ENCODE data around the gene HDAC4.

Gene HDAC4

DNA sequence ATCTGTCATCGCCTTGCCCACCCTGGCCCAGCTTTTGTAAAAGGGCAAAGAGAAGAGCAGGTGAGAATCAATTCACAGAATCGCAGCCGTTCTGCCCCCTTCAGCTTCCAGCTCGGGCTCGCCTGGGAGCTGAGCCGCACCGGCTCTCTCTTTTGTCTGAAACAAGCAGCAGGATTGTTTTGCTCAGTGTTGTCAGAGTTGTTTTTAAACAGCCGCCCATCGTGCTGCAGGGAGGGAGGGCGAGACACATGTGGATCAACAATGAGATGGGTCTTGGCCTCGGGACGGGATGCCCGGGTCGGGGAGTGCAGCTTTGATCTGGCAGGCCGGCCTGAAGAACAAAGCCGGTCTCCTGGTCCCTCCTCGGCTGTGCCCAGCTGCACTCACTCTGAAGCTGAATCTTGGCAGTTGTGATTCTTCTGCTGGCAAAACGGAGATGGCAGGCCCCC, 39.7 kb upstream of the HDAC4 start:
- Histone ChIP-seq H3K4me3 (ENCODE audit: insufficient read depth, low read depth, low read length, poor library complexity, severe bottlenecking) (no peak overlapping the region), H3K9me3 (ENCODE audit: control insufficient read depth, low read length) (no peaks in the 10 kb centered on the region), H3K4me1 (ENCODE audit: control insufficient read depth, insufficient read depth, low read length, poor library complexity, severe bottlenecking) (peaks cover 10% of the 10 kb centered on the region), H3K27me3 (replicated peaks; ENCODE audit: control insufficient read depth, insufficient read depth, low read length, poor library complexity, severe bottlenecking) (peaks cover 7% of the 10 kb centered on the region), H3K27ac (ENCODE audit: insufficient read depth, low read length, poor library complexity, severe bottlenecking) (no peak overlapping the region), H3K36me3 (ENCODE audit: control insufficient read depth, insufficient read depth, low read length) (no peaks in the 10 kb centered on the region)
- no peak for DNase-seq

DNA sequence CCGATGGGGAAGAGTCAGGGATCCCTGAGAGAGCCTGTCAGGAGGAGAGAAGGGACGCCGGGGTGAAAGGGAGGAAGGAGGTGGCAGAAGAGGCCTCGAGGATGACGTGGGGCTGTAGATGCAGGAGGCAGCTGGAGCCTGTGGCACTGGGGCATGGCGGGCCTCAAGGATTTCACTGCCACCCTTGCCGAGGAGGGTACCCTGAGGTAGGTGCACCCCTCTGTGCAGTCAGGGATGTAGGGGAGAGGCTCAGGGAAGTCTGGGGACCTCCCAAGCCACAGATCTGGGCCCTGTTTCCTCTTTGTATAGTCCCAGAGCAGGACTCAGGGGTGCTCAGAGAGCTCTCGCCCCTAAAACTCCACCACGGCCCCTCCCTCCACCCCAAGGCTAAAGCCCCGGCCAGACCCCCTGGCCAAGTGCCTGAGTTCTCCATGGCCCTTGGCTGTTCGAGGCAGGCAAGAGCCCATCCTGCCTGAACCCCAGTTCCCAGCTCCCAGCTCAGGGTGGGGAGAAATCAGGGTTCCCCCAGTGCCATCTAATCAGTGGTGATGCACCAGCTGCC, 39.0 kb upstream of the HDAC4 start:
- DNase-seq: no peak
- Histone ChIP-seq H3K27me3 (replicated peaks; ENCODE audit: control insufficient read depth, insufficient read depth, low read length, poor library complexity, severe bottlenecking) (peaks cover 7% of the 10 kb centered on the region), H3K4me3 (ENCODE audit: insufficient read depth, low read depth, low read length, poor library complexity, severe bottlenecking) (no peak overlapping the region), H3K27ac (ENCODE audit: insufficient read depth, low read length, poor library complexity, severe bottlenecking) (no peak overlapping the region), H3K4me1 (ENCODE audit: control insufficient read depth, insufficient read depth, low read length, poor library complexity, severe bottlenecking) (peaks cover 10% of the 10 kb centered on the region), H3K36me3 (ENCODE audit: control insufficient read depth, insufficient read depth, low read length) (no peaks in the 10 kb centered on the region), H3K9me3 (ENCODE audit: control insufficient read depth, low read length) (no peaks in the 10 kb centered on the region)

DNA sequence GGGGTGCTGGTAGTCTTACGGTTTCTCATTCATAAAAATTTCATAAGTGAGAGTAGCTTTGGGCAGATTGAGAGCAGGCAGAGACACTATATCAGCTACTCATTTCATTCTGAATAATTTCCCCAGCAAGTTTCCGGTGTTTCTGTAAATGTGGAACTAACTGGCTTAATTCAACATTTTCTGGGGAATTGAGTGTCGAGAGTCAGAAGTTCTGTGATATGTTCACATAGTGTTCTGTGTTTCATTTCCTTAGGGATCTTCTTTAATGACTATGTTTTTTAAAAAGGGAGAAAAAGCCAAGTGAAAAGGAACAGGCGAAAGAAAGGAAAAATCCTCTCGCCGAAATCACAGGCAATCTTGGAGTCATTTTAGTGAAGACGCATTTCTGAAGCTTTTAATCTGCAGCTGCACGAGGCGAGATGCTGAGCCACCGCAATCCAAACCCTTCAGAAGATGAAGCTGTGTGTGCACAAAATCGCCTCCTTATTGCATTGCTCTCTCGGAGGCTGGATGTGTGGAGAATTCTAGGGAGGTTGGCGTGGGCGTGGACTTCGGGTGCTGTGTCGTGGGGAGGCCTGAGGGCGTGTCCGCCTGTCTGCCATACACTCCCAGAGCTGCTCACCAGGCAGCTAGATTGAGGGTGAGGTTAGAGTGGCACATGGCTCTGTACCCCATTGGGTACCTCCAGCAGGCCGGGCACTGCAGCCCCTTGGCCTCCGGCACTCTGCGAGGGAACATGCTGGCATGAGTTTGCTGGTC, 38.4 kb upstream of the HDAC4 start:
- Histone ChIP-seq H3K36me3 (ENCODE audit: control insufficient read depth, insufficient read depth, low read length) (no peaks in the 10 kb centered on the region), H3K27me3 (replicated peaks; ENCODE audit: control insufficient read depth, insufficient read depth, low read length, poor library complexity, severe bottlenecking) (peaks cover 7% of the 10 kb centered on the region), H3K27ac (ENCODE audit: insufficient read depth, low read length, poor library complexity, severe bottlenecking) (no peak overlapping the region), H3K4me3 (ENCODE audit: insufficient read depth, low read depth, low read length, poor library complexity, severe bottlenecking) (no peak overlapping the region), H3K4me1 (ENCODE audit: control insufficient read depth, insufficient read depth, low read length, poor library complexity, severe bottlenecking) (peaks cover 10% of the 10 kb centered on the region), H3K9me3 (ENCODE audit: control insufficient read depth, low read length) (no peaks in the 10 kb centered on the region)
- no peak for DNase-seq

DNA sequence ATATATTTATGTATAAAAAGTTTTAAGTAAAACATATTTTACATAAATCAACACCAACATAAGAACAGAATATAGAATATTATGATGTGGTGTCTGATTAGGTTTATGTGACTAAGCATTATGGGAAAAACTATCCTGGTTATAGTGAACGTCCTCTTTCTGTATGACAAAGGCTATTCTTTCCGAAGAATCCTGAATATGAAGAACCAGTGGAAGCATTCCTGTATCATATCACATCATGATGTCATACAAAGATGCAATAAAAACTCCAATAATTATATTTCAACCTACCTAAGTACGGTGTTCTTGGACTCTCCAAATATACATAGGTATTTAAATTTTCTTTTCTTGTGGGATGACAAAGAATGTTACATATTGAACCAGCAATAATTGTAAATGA, 37.5 kb upstream of the HDAC4 start:
- Histone ChIP-seq H3K27me3 (replicated peaks; ENCODE audit: control insufficient read depth, insufficient read depth, low read length, poor library complexity, severe bottlenecking) (peaks cover 7% of the 10 kb centered on the region), H3K9me3 (ENCODE audit: control insufficient read depth, low read length) (no peaks in the 10 kb centered on the region), H3K36me3 (ENCODE audit: control insufficient read depth, insufficient read depth, low read length) (no peaks in the 10 kb centered on the region), H3K4me3 (ENCODE audit: insufficient read depth, low read depth, low read length, poor library complexity, severe bottlenecking) (no peak overlapping the region), H3K4me1 (ENCODE audit: control insufficient read depth, insufficient read depth, low read length, poor library complexity, severe bottlenecking) (peaks cover 10% of the 10 kb centered on the region), H3K27ac (ENCODE audit: insufficient read depth, low read length, poor library complexity, severe bottlenecking) (no peak overlapping the region)
- DNase-seq: no peak

DNA sequence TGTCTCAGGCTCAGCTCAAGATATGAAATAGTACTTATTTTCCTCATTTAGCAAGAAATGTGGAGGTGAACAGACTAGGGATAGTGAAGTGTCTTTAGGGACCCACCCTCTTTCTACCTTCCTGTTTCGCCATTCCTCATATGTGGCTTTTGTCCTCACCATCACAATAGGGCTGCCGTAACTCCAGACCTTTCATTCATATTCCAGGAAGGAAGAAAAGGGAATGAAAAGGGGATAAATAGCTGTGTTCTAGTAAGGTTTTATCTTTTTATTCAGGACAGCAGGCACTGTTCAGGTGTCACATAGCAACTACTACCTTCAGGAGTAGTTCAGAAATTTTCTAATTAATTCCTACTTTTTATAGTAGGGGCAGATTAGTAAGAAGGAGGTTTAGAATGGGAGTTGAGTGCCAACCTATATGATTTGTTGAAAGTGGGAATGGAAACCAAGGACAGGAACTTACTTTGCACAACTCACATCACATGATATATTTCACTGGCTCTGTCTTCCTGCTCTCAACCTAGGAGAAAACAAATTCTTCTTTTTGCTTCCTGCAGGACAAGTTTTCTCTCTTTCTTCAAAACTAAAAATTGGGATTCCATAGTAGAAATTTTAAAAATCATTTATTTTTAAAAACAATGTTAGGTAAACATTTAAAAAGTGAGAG, 36.0 kb upstream of the HDAC4 start:
- H3K4me1 ChIP-seq (ENCODE audit: control insufficient read depth, insufficient read depth, low read length, poor library complexity, severe bottlenecking): peaks cover 9% of the 10 kb centered on the region
- H3K27ac ChIP-seq (ENCODE audit: insufficient read depth, low read length, poor library complexity, severe bottlenecking): no peak overlapping the region
- no peaks in the 10 kb centered on the region for H3K36me3 ChIP-seq (ENCODE audit: control insufficient read depth, insufficient read depth, low read length)
- DNase-seq: no peak
- no peaks in the 10 kb centered on the region for H3K9me3 ChIP-seq (ENCODE audit: control insufficient read depth, low read length)
- H3K27me3 ChIP-seq (replicated peaks; ENCODE audit: control insufficient read depth, insufficient read depth, low read length, poor library complexity, severe bottlenecking): peaks cover 7% of the 10 kb centered on the region
- no peak overlapping the region for H3K4me3 ChIP-seq (ENCODE audit: insufficient read depth, low read depth, low read length, poor library complexity, severe bottlenecking)

DNA sequence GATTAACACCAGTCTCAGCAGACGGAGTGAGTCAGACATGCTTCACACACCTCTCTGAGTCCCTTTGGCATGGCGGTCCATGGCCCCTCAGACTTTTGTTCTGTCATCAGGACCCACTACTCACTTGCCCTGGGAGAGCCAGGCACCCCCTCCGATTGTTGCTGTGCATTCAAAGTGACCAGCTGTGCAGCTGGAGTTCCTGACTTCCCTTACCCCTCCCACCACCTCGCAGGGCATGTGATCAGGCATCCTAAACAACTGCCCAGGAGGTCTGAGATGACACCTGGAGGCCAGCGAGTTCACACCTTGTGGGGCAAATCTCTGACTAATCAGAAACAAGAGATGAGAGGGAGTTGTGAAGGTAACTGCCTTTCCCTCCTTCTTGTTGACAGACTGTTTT, 35.3 kb upstream of the HDAC4 start:
- H3K27ac ChIP-seq (ENCODE audit: insufficient read depth, low read length, poor library complexity, severe bottlenecking): no peak overlapping the region
- H3K4me3 ChIP-seq (ENCODE audit: insufficient read depth, low read depth, low read length, poor library complexity, severe bottlenecking): no peak overlapping the region
- H3K27me3 ChIP-seq (replicated peaks; ENCODE audit: control insufficient read depth, insufficient read depth, low read length, poor library complexity, severe bottlenecking): peaks cover 7% of the 10 kb centered on the region
- no peak for DNase-seq
- peaks cover 3% of the 10 kb centered on the region for H3K4me1 ChIP-seq (ENCODE audit: control insufficient read depth, insufficient read depth, low read length, poor library complexity, severe bottlenecking)
- H3K9me3 ChIP-seq (ENCODE audit: control insufficient read depth, low read length): no peaks in the 10 kb centered on the region
- no peaks in the 10 kb centered on the region for H3K36me3 ChIP-seq (ENCODE audit: control insufficient read depth, insufficient read depth, low read length)

DNA sequence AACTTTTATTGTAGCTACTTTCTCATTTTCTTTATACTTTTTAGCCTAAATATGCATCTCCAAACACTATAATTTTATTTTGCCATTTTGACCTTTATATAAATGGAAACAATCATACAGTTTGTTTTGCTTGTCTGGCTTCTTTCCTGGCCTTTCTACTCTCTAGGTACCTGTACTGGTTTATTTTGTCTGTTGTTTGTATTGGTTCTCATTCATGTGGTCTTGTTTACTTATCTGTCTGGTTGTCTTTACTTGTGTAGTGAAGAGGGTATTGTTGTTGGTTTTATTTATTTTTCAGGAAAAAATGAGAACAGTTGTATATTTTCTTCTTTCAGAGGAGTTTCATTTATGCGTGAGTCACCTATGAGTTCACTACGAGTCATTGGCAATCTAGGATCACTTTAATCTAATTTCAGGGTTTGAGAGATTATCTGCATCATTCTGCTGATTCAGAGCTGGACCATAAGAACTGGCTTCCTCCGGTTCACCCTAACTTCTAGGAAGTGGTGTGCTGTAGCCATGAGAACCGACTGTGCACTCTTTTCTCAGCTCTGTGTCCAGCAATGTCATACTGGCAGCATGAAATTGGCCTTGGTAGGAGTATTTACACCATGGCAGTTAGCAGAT, 33.1 kb upstream of the HDAC4 start:
- no peaks in the 10 kb centered on the region for H3K27me3 ChIP-seq (replicated peaks; ENCODE audit: control insufficient read depth, insufficient read depth, low read length, poor library complexity, severe bottlenecking)
- H3K36me3 ChIP-seq (ENCODE audit: control insufficient read depth, insufficient read depth, low read length): no peaks in the 10 kb centered on the region
- H3K9me3 ChIP-seq (ENCODE audit: control insufficient read depth, low read length): no peaks in the 10 kb centered on the region
- no peak for DNase-seq
- H3K4me3 ChIP-seq (ENCODE audit: insufficient read depth, low read depth, low read length, poor library complexity, severe bottlenecking): no peak overlapping the region
- H3K27ac ChIP-seq (ENCODE audit: insufficient read depth, low read length, poor library complexity, severe bottlenecking): no peak overlapping the region
- H3K4me1 ChIP-seq (ENCODE audit: control insufficient read depth, insufficient read depth, low read length, poor library complexity, severe bottlenecking): no peaks in the 10 kb centered on the region

DNA sequence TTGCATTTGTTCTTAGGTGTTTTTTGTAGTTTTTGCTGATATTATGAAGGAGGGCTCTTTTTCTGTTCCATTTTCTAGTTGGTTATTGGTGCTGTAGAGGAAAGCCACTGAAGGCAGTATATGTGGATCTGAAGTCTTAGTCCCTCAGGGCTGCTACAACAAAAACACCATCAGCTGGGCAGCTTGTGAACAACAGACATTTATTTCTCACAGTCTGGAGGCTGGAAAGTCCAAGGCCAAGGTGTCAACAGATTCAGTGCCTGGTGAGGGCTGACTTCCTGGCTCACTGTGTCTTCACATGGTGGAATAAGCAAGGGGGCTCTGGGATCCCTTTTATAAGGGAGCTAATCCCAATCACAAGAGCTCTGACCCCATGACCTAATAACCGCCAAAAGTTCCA, 31.4 kb upstream of the HDAC4 start:
- H3K27ac ChIP-seq (ENCODE audit: insufficient read depth, low read length, poor library complexity, severe bottlenecking): no peak overlapping the region
- no peak overlapping the region for H3K4me3 ChIP-seq (ENCODE audit: insufficient read depth, low read depth, low read length, poor library complexity, severe bottlenecking)
- H3K9me3 ChIP-seq (ENCODE audit: control insufficient read depth, low read length): no peaks in the 10 kb centered on the region
- H3K4me1 ChIP-seq (ENCODE audit: control insufficient read depth, insufficient read depth, low read length, poor library complexity, severe bottlenecking): no peaks in the 10 kb centered on the region
- no peaks in the 10 kb centered on the region for H3K36me3 ChIP-seq (ENCODE audit: control insufficient read depth, insufficient read depth, low read length)
- H3K27me3 ChIP-seq (replicated peaks; ENCODE audit: control insufficient read depth, insufficient read depth, low read length, poor library complexity, severe bottlenecking): no peaks in the 10 kb centered on the region
- no peak for DNase-seq

DNA sequence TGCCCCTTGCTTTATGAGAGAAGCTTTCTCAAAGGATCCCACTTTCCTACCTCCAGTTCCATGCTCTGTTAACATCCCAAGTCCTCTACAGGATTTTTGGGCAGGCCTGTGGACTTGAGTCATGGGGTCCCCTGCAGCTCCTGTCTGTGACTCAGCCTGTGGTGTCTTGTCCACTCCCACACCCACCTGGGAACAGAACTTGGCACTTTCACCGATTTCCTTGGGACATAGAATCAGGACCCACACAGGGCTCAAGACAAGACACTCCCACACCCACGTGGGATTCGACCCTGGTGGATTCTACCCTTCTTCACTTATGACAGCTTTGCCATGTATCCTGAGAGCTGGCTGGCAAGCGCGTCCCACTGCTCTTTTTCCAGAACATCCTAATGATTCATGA, 30.7 kb upstream of the HDAC4 start:
- no peaks in the 10 kb centered on the region for H3K4me1 ChIP-seq (ENCODE audit: control insufficient read depth, insufficient read depth, low read length, poor library complexity, severe bottlenecking)
- no peak for DNase-seq
- H3K27me3 ChIP-seq (replicated peaks; ENCODE audit: control insufficient read depth, insufficient read depth, low read length, poor library complexity, severe bottlenecking): no peaks in the 10 kb centered on the region
- H3K4me3 ChIP-seq (ENCODE audit: insufficient read depth, low read depth, low read length, poor library complexity, severe bottlenecking): no peak overlapping the region
- no peaks in the 10 kb centered on the region for H3K36me3 ChIP-seq (ENCODE audit: control insufficient read depth, insufficient read depth, low read length)
- H3K27ac ChIP-seq (ENCODE audit: insufficient read depth, low read length, poor library complexity, severe bottlenecking): no peak overlapping the region
- no peaks in the 10 kb centered on the region for H3K9me3 ChIP-seq (ENCODE audit: control insufficient read depth, low read length)
